HepG2 (cell line): Measurements from ENCODE around the gene TAF6L. TPM values are rescaled to one million over a fixed set of nuclear protein-coding genes. Genes with fewer than 3 reads are reported as not detected.

Source experiments
- AHR ChIP-seq: IDR thresholded peaks from 2 replicates; pipeline ENCODE4 v1.6.1; 2018; ENCODE audit warnings: missing genetic modification reagents, missing compliant biosample characterization
- ARID4A ChIP-seq: sonication (generic); formaldehyde crosslinking; IDR thresholded peaks from 2 replicates; pipeline ENCODE4 v1.5.0; 2020; ENCODE audit warnings: mild to moderate bottlenecking, missing genetic modification reagents, borderline replicate concordance
- ELF3 ChIP-seq: IDR thresholded peaks from 2 replicates; pipeline ENCODE4 v1.6.1; 2016; ENCODE audit warnings: missing genetic modification reagents, missing compliant biosample characterization
- ETV6 ChIP-seq: sonication (generic); formaldehyde crosslinking; conservative IDR thresholded peaks from 2 replicates; pipeline ENCODE4 v1.4.0; 2020; ENCODE audit warnings: missing genetic modification reagents
- GATA4 ChIP-seq: sonication (generic); IDR thresholded peaks from 2 replicates; pipeline ENCODE4 v1.6.1; 2016; ENCODE audit warnings: antibody characterized with exemption, low read depth, borderline replicate concordance
- PRPF4 ChIP-seq: fragments of 200-400 bp; formaldehyde crosslinking; IDR thresholded peaks from 2 replicates; pipeline ENCODE4 v1.6.1; 2016; ENCODE audit warnings: low read length, low read depth; ENCODE audit not compliant: poor library complexity, severe bottlenecking
- RBM39 ChIP-seq: fragments of 200-400 bp; formaldehyde crosslinking; IDR thresholded peaks from one replicate; pipeline ENCODE4 v1.6.1; 2018; ENCODE audit warnings: antibody characterized with exemption, mild to moderate bottlenecking, low read depth, low read length; ENCODE audit not compliant: poor library complexity, severe bottlenecking
- TRIM22 ChIP-seq: fragments of 450-650 bp; IDR thresholded peaks from 2 replicates; pipeline ENCODE4 v1.6.1; 2017
- WIZ ChIP-seq: sonication (generic); formaldehyde crosslinking; IDR thresholded peaks from 2 replicates; pipeline ENCODE4 v1.5.1; 2020; ENCODE audit warnings: mild to moderate bottlenecking, missing genetic modification reagents
- YEATS2 ChIP-seq: sonication (generic); formaldehyde crosslinking; IDR thresholded peaks from 2 replicates; pipeline ENCODE4 v1.4.0; 2020; ENCODE audit warnings: missing genetic modification reagents, borderline replicate concordance
- ZNF225 ChIP-seq: sonication (generic); formaldehyde crosslinking; IDR thresholded peaks from 2 replicates; pipeline ENCODE4 v1.4.0; 2020; ENCODE audit warnings: mild to moderate bottlenecking, missing genetic modification reagents
- ZNF260 ChIP-seq: sonication (generic); formaldehyde crosslinking; IDR thresholded peaks from 2 replicates; pipeline ENCODE4 v1.4.0; 2020; ENCODE audit warnings: missing genetic modification reagents, low read depth, mild to moderate bottlenecking, borderline replicate concordance
- ZNF280B ChIP-seq: sonication (generic); formaldehyde crosslinking; IDR thresholded peaks from 2 replicates; pipeline ENCODE4 v1.5.0; 2020; ENCODE audit warnings: missing genetic modification reagents, mild to moderate bottlenecking, borderline replicate concordance
- ZNF431 ChIP-seq: sonication (generic); formaldehyde crosslinking; IDR thresholded peaks from 2 replicates; pipeline ENCODE4 v1.9.0; 2022; ENCODE audit warnings: missing genetic modification reagents, low read depth, mild to moderate bottlenecking, borderline replicate concordance
- ZNF512B ChIP-seq: sonication (generic); formaldehyde crosslinking; IDR thresholded peaks from 2 replicates; pipeline ENCODE4 v1.5.1; 2020; ENCODE audit warnings: missing genetic modification reagents, mild to moderate bottlenecking, borderline replicate concordance
- ZSCAN25 ChIP-seq: sonication (generic); formaldehyde crosslinking; IDR thresholded peaks from 2 replicates; pipeline ENCODE4 v1.8.0; 2022; ENCODE audit warnings: mild to moderate bottlenecking, missing genetic modification reagents
- ZZZ3 ChIP-seq: sonication (generic); formaldehyde crosslinking; IDR thresholded peaks from 2 replicates; pipeline ENCODE4 v1.4.0; 2020; ENCODE audit warnings: missing genetic modification reagents, mild to moderate bottlenecking, borderline replicate concordance
- polyA plus RNA-seq, 8 experiments: library from polyadenylated mRNA; depleted of rRNA in 3 of 8; stranded (reverse) in 7 of 8; unstranded in 1 of 8; fragments of >200 nt; fragmentation: Illumina TruSeq in 4 of 8; extraction: Trizol in 4 of 8; gene quantifications; 2 replicates each; pipeline versions ENCODE4 v1.2.1 to v1.2.3, GENCODE V29; 2011 to 2016; ENCODE audit warnings: low read depth in 4 of 8, missing spikeins in 1 of 8, mixed read lengths in 1 of 8; ENCODE audit not compliant: insufficient read depth in 1 of 8
- total RNA-seq, 5 experiments: library from RNA; depleted of rRNA; stranded (reverse); fragments of >200 nt; fragmentation: Illumina TruSeq; extraction: Trizol; gene quantifications; 2 replicates each; pipeline ENCODE4 v1.2.3, GENCODE V29; 2016; ENCODE audit warnings: low read depth in 1 of 5
- TF ChIP-seq, protein P1 (sequence below): sonication (generic); formaldehyde crosslinking; IDR thresholded peaks from 2 replicates; pipeline ENCODE4 v1.4.0; 2020; ENCODE audit warnings: missing genetic modification reagents

Gene TAF6L
- total and polyA plus RNA-seq, 2 of the 13 experiments (the other 11 are each of a cell fraction or from before 2014, with no cell fraction given) = 12.6 to 19.4 TPM

- TF ChIP-seq ZNF431 (CRISPR knock-in tag) = no peak
- peak; percentile 88 for TF ChIP-seq ZZZ3 (CRISPR knock-in tag)
- TF ChIP-seq, protein P1, sequence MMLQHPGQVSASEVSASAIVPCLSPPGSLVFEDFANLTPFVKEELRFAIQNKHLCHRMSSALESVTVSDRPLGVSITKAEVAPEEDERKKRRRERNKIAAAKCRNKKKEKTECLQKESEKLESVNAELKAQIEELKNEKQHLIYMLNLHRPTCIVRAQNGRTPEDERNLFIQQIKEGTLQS (CRISPR knock-in tag) = 0 out of 2 replicates have a peak, but pooled peaks have one; percentile 13
- TF ChIP-seq PRPF4 = no peak
- TF ChIP-seq ARID4A (CRISPR knock-in tag) = peak; percentile 95
- peak; percentile 89; the same call in 1 of the 2 replicates for TF ChIP-seq YEATS2 (CRISPR knock-in tag)
- TF ChIP-seq ZNF260 (CRISPR knock-in tag) = no peak
- TF ChIP-seq ZNF280B (CRISPR knock-in tag) = peak; percentile 93
- TF ChIP-seq WIZ (CRISPR knock-in tag) = no peak
- TF ChIP-seq TRIM22 = no peak
- no peak; the same call in none of the 2 replicates for TF ChIP-seq ETV6
- peak; percentile 79 for TF ChIP-seq ELF3 (CRISPR knock-in tag)
- TF ChIP-seq AHR (CRISPR knock-in tag) = peak; percentile 95
- TF ChIP-seq ZNF512B (CRISPR knock-in tag) = no peak
- TF ChIP-seq ZNF225 (CRISPR knock-in tag) = no peak
- peak; percentile 93 for TF ChIP-seq GATA4
- peak; percentile 74 for TF ChIP-seq ZSCAN25
- TF ChIP-seq RBM39 = peak; percentile 98
Observed at GRCh38 chr11:62805076-62805892, 34.1 kb downstream of the TAF6L start, which contains the start of gene NXF1 (continued).
